ENCODE data around the gene XRN1. TPM values are rescaled to one million over a fixed set of nuclear protein-coding genes. Genes with fewer than 3 reads are reported as not detected.
A peak's percentile ranks its signal among the peaks of the same experiment; 100 is the strongest.

The XRN1 gene
- total RNA-seq, 1 experiment from 2014 or later, result 16.5 TPM

DNA sequence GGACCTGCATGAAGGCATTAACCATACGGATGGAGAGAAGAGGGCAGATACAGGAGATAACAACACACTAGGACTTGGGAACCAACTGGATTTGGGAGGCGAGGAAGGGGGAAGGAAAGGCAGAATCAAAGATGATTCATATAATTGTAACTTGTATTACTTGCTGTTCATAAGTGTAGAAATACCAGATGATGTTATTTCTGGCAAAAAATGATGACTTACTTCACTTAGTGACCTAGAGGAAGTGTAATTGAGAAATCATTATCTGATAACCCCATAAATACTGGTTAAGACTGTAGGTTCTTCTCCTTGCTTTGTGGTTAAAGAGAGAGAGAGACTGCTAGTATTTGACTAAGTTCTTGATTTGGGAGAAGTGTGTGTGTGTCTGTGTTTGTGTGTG lies 172.0 kb downstream of the XRN1 start:
- DNase-seq, result peak; percentile 14
- intact Hi-C loops (cut with micrococcal nuclease), result no loop called here

DNA sequence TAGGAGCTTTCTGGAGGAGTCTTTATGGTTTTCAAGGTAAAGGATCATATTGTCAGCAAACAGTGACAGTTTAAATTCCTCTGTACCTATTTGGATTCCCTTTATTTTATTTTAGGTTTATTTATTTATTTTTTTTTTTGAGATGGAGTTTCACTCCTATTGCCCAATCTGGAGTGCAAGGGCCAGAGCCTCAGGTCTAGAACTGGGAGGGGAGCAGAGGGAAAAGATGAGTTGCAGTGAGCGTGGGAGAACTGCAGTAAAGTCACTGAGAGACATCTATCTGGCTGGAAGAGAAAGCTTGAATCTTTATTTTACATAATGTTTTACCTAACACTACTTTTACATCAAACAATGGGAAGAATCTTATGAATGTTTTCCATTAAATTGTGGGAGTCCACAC lies 172.9 kb downstream of the XRN1 start:
- Histone ChIP-seq H3K9ac (ENCODE audit: low read length) (no peak overlapping the region), H2AFZ (ENCODE audit: low read length) (no peak overlapping the region), H3K36me3 (ENCODE audit: low read depth, low read length) (no peaks in the 10 kb centered on the region), H3K4me1 (ENCODE audit: insufficient read depth, low read length) (no peaks in the 10 kb centered on the region), H3K27ac (ENCODE audit: low read length) (no peak overlapping the region), H3K9me2 (replicated peaks; ENCODE audit: low read length) (no peaks in the 10 kb centered on the region), H4K20me1 (ENCODE audit: low read length) (no peaks in the 10 kb centered on the region), H3K4me2 (ENCODE audit: low read length) (no peak overlapping the region), H3K27me3 (ENCODE audit: low read length) (no peaks in the 10 kb centered on the region), H3K79me2 (ENCODE audit: low read length) (no peaks in the 10 kb centered on the region), H3K9me3 (ENCODE audit: low read length) (no peaks in the 10 kb centered on the region), H3K4me3 (ENCODE audit: low read length) (no peak overlapping the region), H3F3A (ENCODE audit: low read length, unreplicated experiment) (no peaks in the 10 kb centered on the region)
- POLR2A ChIA-PET (ENCODE audit: unreplicated experiment), result no interaction called here
- BruUV-seq (replicated peaks), result no TSS peak
- DNase-seq (no peak), ATAC-seq (no peak)
- TF ChIP-seq, protein P1, sequence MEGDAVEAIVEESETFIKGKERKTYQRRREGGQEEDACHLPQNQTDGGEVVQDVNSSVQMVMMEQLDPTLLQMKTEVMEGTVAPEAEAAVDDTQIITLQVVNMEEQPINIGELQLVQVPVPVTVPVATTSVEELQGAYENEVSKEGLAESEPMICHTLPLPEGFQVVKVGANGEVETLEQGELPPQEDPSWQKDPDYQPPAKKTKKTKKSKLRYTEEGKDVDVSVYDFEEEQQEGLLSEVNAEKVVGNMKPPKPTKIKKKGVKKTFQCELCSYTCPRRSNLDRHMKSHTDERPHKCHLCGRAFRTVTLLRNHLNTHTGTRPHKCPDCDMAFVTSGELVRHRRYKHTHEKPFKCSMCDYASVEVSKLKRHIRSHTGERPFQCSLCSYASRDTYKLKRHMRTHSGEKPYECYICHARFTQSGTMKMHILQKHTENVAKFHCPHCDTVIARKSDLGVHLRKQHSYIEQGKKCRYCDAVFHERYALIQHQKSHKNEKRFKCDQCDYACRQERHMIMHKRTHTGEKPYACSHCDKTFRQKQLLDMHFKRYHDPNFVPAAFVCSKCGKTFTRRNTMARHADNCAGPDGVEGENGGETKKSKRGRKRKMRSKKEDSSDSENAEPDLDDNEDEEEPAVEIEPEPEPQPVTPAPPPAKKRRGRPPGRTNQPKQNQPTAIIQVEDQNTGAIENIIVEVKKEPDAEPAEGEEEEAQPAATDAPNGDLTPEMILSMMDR (conservative IDR thresholded peaks at IDR 0.05; ENCODE audit: low read depth, low read length), result no peak
- TF ChIP-seq EZH2phosphoT487 (IDR thresholded peaks at IDR 0.05; ENCODE audit: borderline replicate concordance, low read length) (no peak), EZH2 (IDR thresholded peaks at IDR 0.05; ENCODE audit: low read length, unreplicated experiment) (no peak)
- CTCF ChIA-PET, result no interaction called here
- intact Hi-C loops (cut with micrococcal nuclease), result no loop called here

More for the DNA sequence above, 172.0 kb downstream of the XRN1 start:
- Histone ChIP-seq H3K9me3 (ENCODE audit: low read length) (no peaks in the 10 kb centered on the region), H3K9ac (ENCODE audit: low read length) (no peak overlapping the region), H3K4me3 (ENCODE audit: low read length) (no peak overlapping the region), H3K79me2 (ENCODE audit: low read length) (no peaks in the 10 kb centered on the region), H3F3A (ENCODE audit: low read length, unreplicated experiment) (no peaks in the 10 kb centered on the region), H4K20me1 (ENCODE audit: low read length) (no peaks in the 10 kb centered on the region), H3K9me2 (replicated peaks; ENCODE audit: low read length) (no peaks in the 10 kb centered on the region), H3K4me2 (ENCODE audit: low read length) (no peak overlapping the region), H3K27me3 (ENCODE audit: low read length) (no peaks in the 10 kb centered on the region), H2AFZ (ENCODE audit: low read length) (no peak overlapping the region), H3K27ac (ENCODE audit: low read length) (no peak overlapping the region), H3K4me1 (ENCODE audit: insufficient read depth, low read length) (no peaks in the 10 kb centered on the region), H3K36me3 (ENCODE audit: low read depth, low read length) (no peaks in the 10 kb centered on the region)
- CTCF ChIA-PET, result no interaction called here
- no peak for ATAC-seq
- POLR2A ChIA-PET (ENCODE audit: unreplicated experiment), result no interaction called here
- TF ChIP-seq EZH2 (IDR thresholded peaks at IDR 0.05; ENCODE audit: low read length, unreplicated experiment) (no peak), EZH2phosphoT487 (IDR thresholded peaks at IDR 0.05; ENCODE audit: borderline replicate concordance, low read length) (no peak)
- TF ChIP-seq, protein P1 (conservative IDR thresholded peaks at IDR 0.05; ENCODE audit: low read depth, low read length), result no peak
- BruUV-seq (replicated peaks), result no TSS peak

DNA sequence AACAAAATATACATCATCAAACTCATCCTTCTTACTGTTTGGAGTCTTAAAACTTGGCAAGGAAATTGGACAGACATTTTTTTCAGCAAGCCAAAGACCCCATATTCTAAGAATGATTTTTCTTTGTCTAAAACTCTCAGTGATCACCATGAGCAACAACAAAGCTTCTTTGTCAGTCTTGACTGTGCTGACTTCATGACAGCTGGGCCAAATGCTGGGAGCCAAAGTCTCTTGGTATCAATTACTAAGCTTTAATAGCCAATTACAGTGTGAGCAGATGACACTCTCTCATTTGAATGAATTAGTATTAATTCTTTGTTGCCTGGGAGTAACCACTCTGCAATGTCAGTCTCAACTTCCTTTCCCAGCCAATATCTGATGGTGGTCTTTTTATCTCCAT lies 174.3 kb downstream of the XRN1 start:
- no peaks in the 10 kb centered on the region for H3F3A ChIP-seq (ENCODE audit: low read length, unreplicated experiment)
- H2AFZ ChIP-seq (ENCODE audit: low read length), result no peak overlapping the region
- POLR2A ChIA-PET (ENCODE audit: unreplicated experiment), result no interaction called here
- no peaks in the 10 kb centered on the region for H3K79me2 ChIP-seq (ENCODE audit: low read length)
- no peaks in the 10 kb centered on the region for H3K36me3 ChIP-seq (ENCODE audit: low read depth, low read length)
- H3K9me2 ChIP-seq (replicated peaks; ENCODE audit: low read length), result no peaks in the 10 kb centered on the region
- ATAC-seq (no peak), DNase-seq (no peak)
- no peaks in the 10 kb centered on the region for H3K9me3 ChIP-seq (ENCODE audit: low read length)
- H4K20me1 ChIP-seq (ENCODE audit: low read length), result no peaks in the 10 kb centered on the region
- intact Hi-C loops (cut with micrococcal nuclease), result no loop called here
- no peak overlapping the region for H3K9ac ChIP-seq (ENCODE audit: low read length)
- H3K4me2 ChIP-seq (ENCODE audit: low read length), result no peak overlapping the region
- BruUV-seq (replicated peaks), result no TSS peak
- no peaks in the 10 kb centered on the region for H3K4me1 ChIP-seq (ENCODE audit: insufficient read depth, low read length)
- H3K27me3 ChIP-seq (ENCODE audit: low read length), result no peaks in the 10 kb centered on the region
- CTCF ChIA-PET, result no interaction called here
- H3K27ac ChIP-seq (ENCODE audit: low read length), result no peak overlapping the region
- H3K4me3 ChIP-seq (ENCODE audit: low read length), result no peak overlapping the region
- TF ChIP-seq EZH2phosphoT487 (IDR thresholded peaks at IDR 0.05; ENCODE audit: borderline replicate concordance, low read length) (no peak), EZH2 (IDR thresholded peaks at IDR 0.05; ENCODE audit: low read length, unreplicated experiment) (no peak)
- TF ChIP-seq, protein P1 (conservative IDR thresholded peaks at IDR 0.05; ENCODE audit: low read depth, low read length), result no peak

Measured in PC-3 (cell line).